HG02610 (cell line): Measurements from ENCODE around the gene ZBTB49.
A peak's percentile ranks its signal among the peaks of the same experiment; 100 is the strongest.
"Not testable (repeated sequence)": the region's sequence is repeated elsewhere in the genome, so short reads cannot be mapped to it uniquely, and the experiment has no call there.

Source experiments
- ATAC-seq: cut with Tn5 transposase; IDR thresholded peaks from one replicate; pipeline ENCODE4 v1.9.1; 2021; ENCODE audit warnings: mild to moderate bottlenecking, moderate library complexity; ENCODE audit not compliant: unreplicated experiment

ZBTB49 gene, protein sequence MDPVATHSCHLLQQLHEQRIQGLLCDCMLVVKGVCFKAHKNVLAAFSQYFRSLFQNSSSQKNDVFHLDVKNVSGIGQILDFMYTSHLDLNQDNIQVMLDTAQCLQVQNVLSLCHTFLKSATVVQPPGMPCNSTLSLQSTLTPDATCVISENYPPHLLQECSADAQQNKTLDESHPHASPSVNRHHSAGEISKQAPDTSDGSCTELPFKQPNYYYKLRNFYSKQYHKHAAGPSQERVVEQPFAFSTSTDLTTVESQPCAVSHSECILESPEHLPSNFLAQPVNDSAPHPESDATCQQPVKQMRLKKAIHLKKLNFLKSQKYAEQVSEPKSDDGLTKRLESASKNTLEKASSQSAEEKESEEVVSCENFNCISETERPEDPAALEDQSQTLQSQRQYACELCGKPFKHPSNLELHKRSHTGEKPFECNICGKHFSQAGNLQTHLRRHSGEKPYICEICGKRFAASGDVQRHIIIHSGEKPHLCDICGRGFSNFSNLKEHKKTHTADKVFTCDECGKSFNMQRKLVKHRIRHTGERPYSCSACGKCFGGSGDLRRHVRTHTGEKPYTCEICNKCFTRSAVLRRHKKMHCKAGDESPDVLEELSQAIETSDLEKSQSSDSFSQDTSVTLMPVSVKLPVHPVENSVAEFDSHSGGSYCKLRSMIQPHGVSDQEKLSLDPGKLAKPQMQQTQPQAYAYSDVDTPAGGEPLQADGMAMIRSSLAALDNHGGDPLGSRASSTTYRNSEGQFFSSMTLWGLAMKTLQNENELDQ

DNA sequence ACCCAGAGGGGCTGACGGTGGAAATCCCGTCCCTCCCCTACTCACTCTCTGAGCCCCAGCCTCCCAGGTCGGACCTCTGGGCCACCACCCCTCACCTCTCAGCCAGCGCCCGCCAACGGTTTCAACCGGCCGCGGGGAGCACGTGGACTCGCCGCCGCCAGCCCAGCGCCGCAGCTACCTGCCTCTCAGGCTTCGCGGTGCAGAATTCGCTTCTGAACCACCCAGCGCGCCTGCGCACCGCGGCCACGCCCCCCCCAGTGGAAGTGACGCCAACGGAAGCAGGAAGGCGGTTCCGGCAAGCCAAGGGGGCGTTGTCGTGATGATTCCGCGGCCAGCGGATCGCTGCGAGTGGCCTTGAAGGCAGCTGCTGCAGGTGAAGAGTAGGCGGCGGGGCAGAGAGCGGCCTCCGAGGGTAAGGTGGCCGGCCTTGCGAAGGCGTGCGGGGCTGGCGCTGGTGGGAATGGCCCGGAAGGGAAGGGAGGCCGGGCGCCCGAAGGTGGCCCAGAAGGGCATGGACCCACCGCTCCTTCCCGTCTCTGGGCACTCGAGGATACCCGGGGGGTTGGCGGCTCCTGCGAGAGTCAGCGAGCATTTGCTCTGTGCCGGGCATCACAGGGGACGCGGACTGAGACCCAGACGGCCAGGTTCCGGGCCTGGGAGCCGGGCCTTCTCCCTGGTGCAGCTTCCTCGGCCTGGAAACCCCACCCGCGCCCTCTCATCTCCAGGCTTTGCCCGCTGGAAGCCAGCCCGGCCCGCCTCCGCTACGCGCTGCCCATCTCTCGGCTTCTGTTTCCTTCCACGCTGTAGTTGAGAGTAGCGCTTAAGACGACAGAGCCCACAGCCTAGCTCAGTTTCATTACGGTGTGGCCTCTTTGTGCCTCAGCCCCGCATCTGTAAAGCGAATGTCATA, at the start of gene ZBTB49, which contains the start of gene LYAR:
Gene ZBTB49 (plus strand): TSS at position 311 of the 910 bp plus-strand sequence. CDS start 9,695 bp downstream, outside the sequence.
Gene LYAR (minus strand): TSS at position 214 of the 910 bp plus-strand sequence. CDS start 6,412 bp downstream, outside the sequence.
- peak; percentile 90 for ATAC-seq

DNA sequence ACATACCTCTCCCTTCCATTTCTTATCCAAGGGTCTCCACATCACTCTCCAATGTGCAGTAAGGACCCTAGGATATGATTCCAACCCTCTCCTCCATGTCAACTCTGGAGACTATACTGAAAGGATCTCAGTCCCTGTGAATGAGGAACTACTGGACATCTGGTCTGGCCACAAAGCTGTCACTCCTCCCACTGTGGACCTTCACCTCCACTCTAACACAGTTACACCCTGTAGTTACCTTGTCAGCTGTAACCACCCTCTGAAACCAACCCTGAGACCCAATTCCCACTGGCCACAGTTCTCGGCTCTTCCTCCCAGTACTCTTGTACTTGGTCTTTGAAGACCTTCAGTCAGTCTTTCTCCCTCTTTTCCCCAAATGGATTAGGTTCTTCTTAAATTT, 44.9 kb upstream of the ZBTB49 start:
- ATAC-seq: no peak

DNA sequence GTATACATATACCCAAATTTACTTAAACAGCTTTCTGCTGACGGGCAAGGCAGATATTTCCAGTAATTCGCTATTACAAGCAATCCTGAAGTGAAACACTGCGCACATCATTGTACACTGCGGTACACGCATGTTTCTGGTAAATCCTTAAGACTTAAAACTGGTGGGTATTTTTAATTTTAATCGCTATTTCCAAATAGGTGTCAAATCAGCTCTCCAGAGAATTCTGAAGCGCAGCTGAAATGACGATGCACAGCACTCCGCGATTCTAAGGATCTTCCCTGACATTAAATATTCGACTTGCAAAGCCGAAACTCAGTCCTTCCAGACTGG, 42.4 kb upstream of the ZBTB49 start:
- peak; percentile 29 for ATAC-seq

DNA sequence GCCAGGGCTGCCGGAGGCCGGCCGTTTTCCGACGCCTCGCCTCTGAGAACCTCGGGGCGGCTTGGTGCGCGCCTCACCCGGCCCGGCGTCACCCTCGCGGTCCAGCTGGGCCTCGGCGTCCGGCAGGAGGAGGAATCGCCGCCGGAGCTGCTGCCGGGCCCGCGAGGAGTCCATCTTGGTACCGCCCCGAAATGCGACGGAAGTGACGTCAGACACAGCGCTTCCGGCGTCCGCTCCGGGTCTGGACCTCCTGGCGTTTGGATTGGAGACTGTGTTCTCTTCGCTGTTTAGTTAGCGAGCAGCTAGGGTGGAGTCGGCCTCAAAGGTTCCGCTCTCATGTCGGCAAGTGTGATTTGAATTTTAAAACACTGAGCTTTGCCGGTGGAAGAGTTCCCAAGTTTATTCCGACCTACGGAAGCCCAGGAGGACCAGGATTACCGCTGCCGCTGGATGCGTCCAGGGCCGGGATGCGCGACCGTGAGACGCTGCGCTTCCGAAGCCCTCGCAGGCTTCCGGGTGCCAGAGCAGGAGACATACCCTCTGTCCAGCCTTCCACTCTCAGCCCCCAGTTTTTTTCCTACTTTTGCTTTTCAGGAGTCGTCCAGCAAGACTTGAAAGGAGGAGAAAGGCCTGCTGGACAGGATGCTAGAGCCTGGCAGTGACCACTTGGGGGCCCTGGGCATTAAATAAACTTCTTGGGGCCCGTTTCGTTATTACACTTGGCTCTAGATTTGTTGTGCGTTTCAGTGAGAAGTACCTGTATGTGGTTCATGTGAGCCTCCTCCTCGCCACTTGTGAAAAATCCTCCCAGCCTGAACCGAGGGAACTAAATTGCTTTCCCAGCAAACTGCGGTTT, 41.8 kb upstream of the ZBTB49 start, which contains the start of gene TMEM128:
Gene TMEM128 (minus strand): TSS at position 195 of the 856 bp plus-strand sequence. CDS start 21 bp downstream, at position 174.
- ATAC-seq: peak; percentile 96

DNA sequence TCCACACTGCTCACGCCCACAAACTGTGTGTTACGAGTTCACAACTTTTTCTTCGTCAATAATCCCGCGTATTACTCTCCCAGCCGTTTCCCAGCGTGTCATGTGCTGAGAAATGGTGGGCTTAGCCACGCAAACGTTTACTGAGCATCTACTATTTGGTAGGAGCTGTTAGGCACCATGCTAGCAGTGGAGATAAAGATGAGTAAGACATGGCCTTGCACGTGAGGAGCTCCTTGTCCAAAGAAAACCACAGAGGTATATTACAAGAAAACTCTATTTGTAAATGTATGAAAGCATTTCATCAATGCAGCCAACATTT, 41.2 kb upstream of the ZBTB49 start:
- ATAC-seq: no peak

DNA sequence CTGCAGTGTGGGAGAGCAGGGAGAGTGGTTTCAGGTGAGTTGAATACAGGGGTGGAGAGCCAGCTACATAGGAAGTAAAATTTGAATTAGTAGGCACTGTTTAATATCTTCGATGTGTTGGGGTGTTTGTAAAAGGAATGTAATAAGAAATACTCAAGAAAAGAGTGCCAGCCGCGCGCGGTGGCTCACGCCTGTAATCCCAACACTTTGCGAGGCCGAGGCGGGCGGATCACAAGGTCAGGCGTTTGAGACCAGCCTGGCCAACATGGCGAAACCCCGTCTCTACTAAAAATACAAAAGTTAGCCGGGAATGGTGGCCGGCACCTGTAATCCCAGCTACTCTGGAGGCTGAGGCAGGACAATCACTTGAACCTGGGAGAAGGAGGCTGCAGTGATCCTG, 40.7 kb upstream of the ZBTB49 start:
- not testable (repeated sequence) for ATAC-seq

DNA sequence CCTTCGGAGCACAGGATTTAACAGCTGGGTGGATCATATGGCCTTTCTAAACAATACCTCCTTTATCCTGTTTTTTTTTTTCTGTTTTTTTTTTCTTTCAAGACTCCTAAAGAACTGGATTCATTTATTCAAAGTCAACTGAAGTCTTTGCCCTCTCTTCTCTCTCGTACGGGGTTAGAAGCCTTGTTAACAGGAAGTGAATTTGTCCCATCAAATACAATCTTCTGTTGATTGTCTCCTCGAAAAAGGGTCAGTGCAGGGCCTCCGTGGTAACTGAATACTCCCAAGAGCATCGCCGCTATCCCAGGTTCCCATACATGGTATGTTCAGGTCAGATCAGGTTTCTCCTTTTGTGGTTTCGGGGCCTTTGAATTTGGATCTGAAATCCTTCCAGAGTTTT, 40.2 kb upstream of the ZBTB49 start:
- ATAC-seq: no peak

DNA sequence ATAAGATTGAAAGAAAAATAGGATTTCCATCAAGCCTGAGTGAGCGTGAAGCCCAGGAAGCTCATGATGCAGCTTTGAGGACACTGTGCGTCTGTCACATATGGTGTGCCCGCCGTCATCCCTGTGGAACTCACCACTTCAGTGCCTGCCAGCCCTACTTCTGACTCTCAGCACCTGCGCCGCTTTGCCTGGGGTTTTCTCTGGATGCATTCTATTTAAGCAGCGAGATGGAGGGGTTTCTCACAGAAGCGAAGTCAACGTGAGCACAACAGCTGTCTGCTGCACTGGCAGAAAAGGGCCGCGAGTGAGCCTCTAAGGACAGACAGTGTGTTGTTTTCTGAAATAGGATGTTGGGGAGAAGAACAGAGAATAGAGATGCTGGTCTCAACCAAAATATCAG, 35.9 kb upstream of the ZBTB49 start:
- no peak for ATAC-seq

DNA sequence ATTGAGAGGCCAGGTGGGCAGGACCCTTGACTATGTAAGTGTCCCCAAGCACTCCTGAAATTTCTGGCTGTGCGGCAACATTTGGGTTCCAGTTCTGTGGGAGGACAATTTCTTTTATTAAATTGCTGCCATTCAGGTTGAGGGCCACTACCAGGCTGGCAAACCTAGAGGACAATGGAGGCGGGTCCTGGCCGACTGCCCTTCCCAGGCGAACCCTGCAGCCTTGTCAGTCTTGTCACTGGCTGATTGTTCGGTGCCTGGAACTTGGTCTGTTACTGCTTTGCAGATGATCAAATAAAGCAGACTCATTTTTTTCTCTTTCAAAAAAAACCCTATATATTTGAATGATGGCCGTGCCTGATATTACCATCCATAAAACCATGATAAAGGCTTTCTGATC, 35.4 kb upstream of the ZBTB49 start:
- no peak for ATAC-seq

DNA sequence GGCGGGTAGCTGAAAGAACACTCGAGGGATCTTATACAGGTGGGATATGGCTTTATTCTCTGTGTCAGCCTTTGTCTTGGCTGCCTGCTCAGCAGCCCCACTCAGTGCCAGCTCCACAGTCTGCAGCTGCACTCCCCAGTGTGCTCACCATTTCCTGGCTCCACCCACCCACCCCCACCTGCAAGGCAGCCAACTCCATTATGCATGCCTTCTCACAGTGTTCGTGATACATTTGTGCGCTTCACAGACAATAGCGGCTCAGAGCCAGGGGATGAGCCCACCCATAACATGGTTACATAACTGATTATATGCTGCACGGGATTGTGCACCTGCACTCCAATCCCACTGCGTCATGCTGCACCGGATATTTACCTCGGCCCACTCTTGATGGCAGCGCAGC, 33.3 kb upstream of the ZBTB49 start:
- no peak for ATAC-seq

DNA sequence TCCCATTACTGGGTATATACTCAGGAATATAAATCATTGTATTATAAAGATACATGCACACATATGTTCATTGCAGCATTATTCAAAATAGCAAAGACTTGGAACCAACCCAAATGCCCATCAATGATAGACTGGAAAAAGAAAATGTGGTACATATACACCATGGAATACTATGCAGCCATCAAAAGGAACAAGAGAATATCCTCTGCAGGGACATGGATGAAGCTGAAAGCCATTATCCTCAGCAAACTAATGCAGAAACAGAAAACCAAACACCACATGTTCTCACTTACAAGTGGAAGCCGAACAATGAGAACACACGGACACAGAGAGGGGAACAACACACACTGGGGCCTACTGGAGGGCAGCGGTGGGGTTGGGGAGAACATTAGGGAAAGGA, 32.3 kb upstream of the ZBTB49 start:
- not testable (repeated sequence) for ATAC-seq

DNA sequence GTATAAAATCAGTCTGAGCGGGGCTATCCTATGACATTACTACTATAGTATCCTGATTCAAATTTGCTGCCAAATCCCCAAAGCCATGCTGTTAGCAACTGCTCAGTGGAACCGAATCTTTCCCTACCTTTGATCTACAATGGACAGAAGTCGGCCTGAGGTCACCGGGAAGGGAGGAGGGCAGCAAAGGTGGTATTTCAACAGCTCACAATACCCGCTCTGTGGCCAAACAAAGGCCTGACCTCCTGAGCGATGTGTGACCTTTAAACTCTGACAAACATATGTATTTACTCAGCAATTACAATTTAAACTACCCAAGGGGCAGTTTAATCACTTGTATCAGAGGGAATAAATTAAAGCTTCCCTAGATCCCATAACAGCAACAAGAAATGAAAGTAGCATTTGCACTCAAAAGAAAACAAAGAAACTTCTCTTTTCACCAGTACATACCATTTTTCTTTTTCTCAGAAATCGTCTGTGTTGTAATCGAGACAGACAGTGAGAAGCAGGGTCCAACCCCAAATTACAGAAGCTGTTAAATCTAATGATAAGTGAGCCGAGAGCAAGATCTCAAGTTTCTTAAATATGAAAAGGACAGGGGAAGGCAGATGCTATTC, 30.5 kb upstream of the ZBTB49 start:
- no peak for ATAC-seq

DNA sequence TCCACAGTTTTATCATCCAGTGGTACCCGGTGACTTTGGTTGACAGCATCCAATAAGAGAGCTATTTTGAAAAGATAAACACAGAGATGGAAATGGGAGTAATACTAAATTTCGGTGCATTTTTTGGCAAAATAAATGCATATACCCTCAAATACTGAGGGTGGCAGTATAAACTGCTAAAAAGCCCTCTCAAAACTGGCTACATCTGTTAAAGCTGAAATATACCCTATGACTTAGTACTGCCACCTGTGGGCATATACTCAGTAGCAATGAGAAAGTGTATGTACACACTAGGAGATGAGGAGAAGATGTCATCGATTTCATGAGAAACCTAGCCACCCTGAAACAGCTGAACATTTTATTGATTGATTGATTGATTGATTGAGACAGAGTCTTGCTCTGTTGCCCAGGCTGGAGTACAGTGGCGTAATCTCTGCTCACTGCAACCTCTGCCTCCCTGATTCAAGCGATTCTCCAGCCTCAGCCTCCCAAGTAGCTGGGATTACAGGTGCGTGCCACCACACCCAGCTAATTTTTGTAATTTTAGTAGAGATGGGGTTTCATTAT, 29.8 kb upstream of the ZBTB49 start:
- ATAC-seq: no peak

DNA sequence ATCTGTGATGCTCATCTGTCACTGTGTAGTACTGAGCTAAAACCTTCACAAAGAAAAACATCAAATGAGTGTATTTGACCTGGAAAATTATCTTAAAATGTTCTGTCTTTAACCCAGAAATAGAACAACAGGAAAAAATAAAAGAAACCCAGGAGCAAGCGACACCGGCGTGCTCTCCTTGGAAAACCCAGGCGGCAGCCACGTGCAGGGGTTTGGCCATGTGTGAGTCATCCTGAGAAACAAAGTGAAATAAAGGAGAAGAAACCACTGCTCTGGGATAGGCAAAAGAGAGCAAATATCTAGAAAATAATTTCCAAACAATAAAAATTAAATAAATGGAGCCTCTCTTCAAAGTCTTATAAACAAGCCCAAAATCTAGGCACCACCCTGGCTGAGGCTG, 22.1 kb upstream of the ZBTB49 start:
- ATAC-seq: no peak

DNA sequence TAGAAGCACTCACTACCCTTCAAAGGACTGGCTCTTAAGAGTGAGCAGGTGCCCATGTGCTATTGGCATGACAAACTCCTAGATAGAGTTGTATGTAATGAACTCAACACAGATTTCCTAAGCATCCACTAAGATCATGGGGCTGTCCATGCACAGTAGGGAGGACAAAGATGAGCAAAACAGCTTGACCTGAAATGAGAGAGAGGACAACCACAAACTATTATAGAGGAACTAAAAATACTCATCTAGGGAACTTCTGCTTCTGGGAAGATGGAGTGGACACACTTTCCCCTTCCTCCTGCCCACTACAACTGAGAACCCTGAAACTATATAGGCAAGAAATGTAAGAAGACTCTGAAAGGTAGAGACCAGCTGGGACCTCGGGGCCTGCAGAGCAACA, 21.3 kb upstream of the ZBTB49 start:
- no peak for ATAC-seq

DNA sequence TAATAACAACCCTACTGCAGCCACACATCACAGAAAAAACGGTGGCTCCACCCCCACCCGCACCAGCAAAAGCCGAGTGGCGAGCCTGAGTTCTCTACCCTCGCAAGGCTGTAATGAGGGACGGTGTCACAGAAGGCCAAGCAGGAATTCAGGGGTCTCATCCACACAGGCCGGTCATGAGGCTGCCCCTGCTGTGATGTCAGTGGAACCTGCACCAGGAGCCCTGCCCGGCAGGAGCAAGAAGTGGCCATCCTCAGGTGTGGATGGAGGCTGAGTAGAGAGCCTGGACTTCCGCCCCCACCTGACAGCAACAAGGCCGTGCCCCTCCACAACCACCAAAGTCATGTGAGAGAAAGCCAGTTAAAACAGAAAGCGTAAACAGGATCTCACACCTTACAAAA, 20.7 kb upstream of the ZBTB49 start:
- no peak for ATAC-seq

DNA sequence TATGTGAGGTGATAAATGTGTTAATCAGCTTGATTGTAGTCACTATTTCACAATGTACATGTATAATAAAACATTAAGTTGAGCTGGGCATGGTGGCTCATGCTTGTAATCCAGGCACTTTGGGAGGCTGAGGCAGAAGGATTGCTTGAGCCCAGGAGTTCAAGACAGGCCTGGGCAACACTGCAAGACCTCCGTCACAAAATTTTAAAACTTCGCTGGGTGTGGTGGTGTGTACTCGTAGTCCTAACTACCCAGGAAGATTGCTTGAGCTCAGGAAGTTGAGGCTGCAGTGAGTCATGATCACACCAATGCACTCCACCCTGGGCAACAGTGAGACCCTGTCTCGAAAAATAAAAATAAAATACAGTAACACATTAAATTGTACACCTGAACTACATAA, 20.2 kb upstream of the ZBTB49 start:
- ATAC-seq: no peak

DNA sequence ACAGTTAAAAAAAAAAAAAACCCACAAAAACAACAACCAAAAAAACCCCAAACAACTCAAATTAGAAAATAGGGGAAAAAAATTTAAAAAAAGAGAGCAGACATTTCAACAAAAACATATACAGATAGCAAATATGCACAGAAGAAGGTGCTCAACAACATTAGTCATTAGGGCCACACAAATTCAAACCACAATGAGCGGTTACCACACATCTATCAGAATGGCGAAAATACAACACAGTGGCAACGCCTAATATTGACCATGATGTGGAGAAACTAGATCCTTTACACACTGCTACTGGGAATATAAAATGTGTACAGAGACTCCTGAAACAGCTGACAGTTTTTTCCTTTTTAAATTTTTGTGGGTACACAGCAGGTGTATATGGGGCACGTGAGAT, 19.5 kb upstream of the ZBTB49 start:
- no peak for ATAC-seq

DNA sequence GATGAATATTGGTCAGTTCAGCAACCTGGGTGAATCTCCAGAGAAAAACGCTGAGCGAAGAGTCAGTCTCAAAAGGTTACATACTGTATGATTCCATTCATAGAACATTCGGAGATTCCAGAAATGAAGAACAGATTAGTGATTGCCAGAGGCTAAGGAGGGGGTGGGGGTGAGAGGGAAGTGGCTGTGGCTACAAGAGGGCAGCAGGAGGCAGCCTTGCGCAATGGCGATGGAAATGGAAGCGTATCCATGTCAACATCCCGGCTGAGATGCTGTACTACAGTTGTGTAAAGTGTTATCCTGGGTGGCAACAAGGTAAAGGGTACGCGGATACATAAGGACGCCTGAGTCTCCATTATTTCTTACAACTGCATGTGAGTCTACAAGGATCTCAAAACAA, 18.1 kb upstream of the ZBTB49 start:
- ATAC-seq: no peak

DNA sequence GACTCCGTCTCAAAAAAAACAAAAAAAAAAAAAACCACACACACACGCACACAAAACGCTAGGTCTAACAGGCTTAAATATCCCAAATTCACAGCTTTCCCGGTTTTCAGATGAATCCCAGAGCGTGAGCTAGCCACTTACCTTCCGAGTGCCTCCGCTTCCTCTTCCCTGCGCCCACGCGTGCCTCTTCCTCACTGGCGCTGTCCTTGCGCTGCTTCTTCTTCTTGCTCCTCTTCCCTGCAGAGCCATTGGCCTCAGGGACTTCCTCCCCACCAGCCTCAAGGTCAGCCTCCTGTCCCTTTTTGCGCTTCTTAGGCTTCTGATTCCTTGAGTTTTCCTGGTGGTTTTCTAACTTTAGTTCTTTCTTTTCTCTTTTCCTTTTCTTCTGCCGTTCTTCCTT, 15.8 kb upstream of the ZBTB49 start:
- ATAC-seq: no peak
